Heart left ventricle (tissue), 16 donors: ENCODE results near the gene SHE. TPM values are rescaled to one million over a fixed set of nuclear protein-coding genes. Genes with fewer than 3 reads are reported as not detected.

Experiments used
- ATAC-seq, 4 donors: fragments of 200-7000 bp; cut with Tn5 transposase; one replicate each; pipeline ENCODE4 v1.9.1; 2020 to 2022; ENCODE audit warnings: moderate library complexity in 4 of 4, mild to moderate bottlenecking in 3 of 4, moderate number of reproducible peaks in 1 of 4
- DNase-seq, 5 donors: peaks; one replicate each; pipeline ENCODE4 v3.0.0-alpha.2; 2020
- H3K27ac ChIP-seq, 12 donors: fragments of 200-600 bp; sonication (generic) in 4 of 12; one replicate each; pipeline versions ENCODE4 v1.5.0 to v1.8.0; 2016 to 2022; ENCODE audit warnings: mild to moderate bottlenecking in 2 of 12
- H3K27me3 ChIP-seq, 9 donors: fragments of 200-600 bp; sonication (generic) in 2 of 9; one replicate each; pipeline versions ENCODE4 v1.5.1 to v1.8.0; 2016 to 2022; ENCODE audit warnings: mild to moderate bottlenecking in 3 of 9
- H3K36me3 ChIP-seq, 9 donors: fragments of 200-600 bp; sonication (generic) in 2 of 9; one replicate each; pipeline versions ENCODE4 v1.5.0 to v1.8.0; 2018 to 2022; ENCODE audit warnings: mild to moderate bottlenecking in 2 of 9
- H3K4me1 ChIP-seq, 12 donors: fragments of 200-600 bp; sonication (generic) in 4 of 12; one replicate each; pipeline versions ENCODE4 v1.5.0 to v1.8.0; 2016 to 2022; ENCODE audit warnings: mild to moderate bottlenecking in 3 of 12
- H3K4me3 ChIP-seq, 12 donors: fragments of 200-600 bp; sonication (generic) in 4 of 12; one replicate each; pipeline versions ENCODE4 v1.5.0 to v1.8.0; 2017 to 2022; ENCODE audit warnings: mild to moderate bottlenecking in 9 of 12, moderate library complexity in 4 of 12
- H3K9me3 ChIP-seq, 12 donors: fragments of 200-600 bp; sonication (generic) in 4 of 12; one replicate each; pipeline versions ENCODE4 v1.5.0 to v1.8.0; 2016 to 2022; ENCODE audit warnings: mild to moderate bottlenecking in 1 of 12
- CTCF ChIP-seq, 12 donors: fragments of 200-600 bp; sonication (generic) in 4 of 12; IDR thresholded peaks; one replicate each; pipeline versions ENCODE4 v1.5.0 to v1.8.0; 2018 to 2022; ENCODE audit warnings: antibody characterized with exemption in 12 of 12, mild to moderate bottlenecking in 5 of 12
- POLR2A ChIP-seq, 2 donors: fragments of 450-650 bp; IDR thresholded peaks; one replicate each; pipeline ENCODE4 v1.6.1; 2017; ENCODE audit warnings: antibody characterized with exemption in 2 of 2, mild to moderate bottlenecking in 2 of 2, moderate library complexity in 2 of 2
- WGBS, 4 donors: extraction: QIAGEN DNeasy Blood & Tissue Kit in 2 of 4; methylation state at CpG; one replicate each; pipeline versions ENCODE4 v1.1.5 to v1.1.7; 2013 to 2018; 5-methylcytosine and 5-hydroxymethylcytosine counted together
- intact Hi-C, 10 donors: fragments of 100-400 bp; cut with DNase I; formaldehyde crosslinking; loops; one replicate each; pipeline versions ENCODE4 v1.11.1 to v1.14.2; 2022
- polyA plus RNA-seq, 2 donors: library from polyadenylated mRNA; stranded (reverse); fragments of 200-250 nt; gene quantifications; one replicate each; pipeline ENCODE4 v1.2.3, GENCODE V29; 2013
- total RNA-seq, 9 donors: library from RNA; depleted of rRNA in 2 of 9; stranded (reverse); fragments of >200 nt in 2 of 9; fragmentation: NEBNext Ultra II Directional in 3 of 9; extraction: Animal tissue kit (Norgen Biotek cat#: 25700) in 3 of 9; gene quantifications; one replicate each; pipeline versions ENCODE4 v1.1.0 to v1.2.4, GENCODE V29; 2016 to 2023
- donor health status: ischemic (EF 13 %, LVEDD 7.1; RV severe dilation, severe dysfunction).
- donor health status: healthy with polysubstance abuse.
- donor health status: DM: no; HTN: yes; CAD: no.
- donor health status: DM: no; HTN: no; CAD: no.
- donor health status: ischemic (EF 25% LVEDD 6.9; RV normal size, moderate dysfunction).
- donor health status: ischemic (EF 25% LVEDD 5.7; RV mildly dilated, moderate dysfunction).
- donor health status: healthy.
- donor health status: DM: yes; HTN: yes; CAD: no.
- donor health status: ischemic (EF 35%, LVEDD 5.7; RV mildly dilated, moderate dysfunction).
- donor health status: nonischemic (EF 11% LVEDD 7.7; RV severe dilation, severe dysfunction).
- donor health status: DM: yes; HTN: yes; CAD: no.
- donor health status: PGD.
- donor health status: ischemic (EF 29% LVEDD 5.4; RV normal size, mild dysfunction).
- donor health status: nonischemic (EF 23%, LVEDD 6.1; RV moderate dilation, normal function).

Gene SHE
- total and polyA plus RNA-seq, 11 donors, result 10.1 to 19.4 (median 11.9) TPM

DNA sequence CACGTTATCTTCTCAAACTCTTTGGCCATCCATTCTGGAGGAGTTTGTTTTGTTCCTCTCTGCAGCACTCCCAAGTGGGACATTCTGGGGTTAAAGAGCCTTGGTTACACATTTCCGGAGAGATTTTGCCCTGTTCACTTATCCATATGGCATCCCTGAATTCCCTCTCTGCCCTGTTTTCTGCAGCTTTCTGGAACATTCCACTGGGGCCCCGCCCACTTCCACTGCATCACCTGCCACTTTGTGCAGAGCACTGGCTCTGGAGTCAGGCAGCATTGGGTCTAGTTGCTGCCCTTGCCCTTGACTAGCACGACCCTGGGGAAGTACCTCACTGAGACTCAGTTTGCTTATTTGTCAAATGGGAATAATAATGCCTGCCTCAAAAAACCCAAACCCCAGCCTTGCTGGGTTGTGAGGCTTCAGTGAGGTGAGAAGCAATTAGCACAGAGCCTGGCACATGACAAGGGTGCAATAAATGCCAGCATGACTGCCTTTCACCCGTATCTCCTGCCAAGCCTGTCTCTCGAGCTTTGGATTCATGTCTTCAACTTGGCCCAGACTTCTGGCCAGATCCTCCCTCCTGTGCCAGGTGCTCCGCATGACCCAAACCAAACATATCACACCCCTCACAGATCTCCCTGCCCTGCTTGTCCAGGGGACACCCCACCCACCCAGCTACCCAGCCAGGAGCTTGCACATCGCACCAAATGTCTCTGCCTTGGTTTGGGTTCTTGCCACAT is 58.8 kb downstream of the SHE start:
- peak overlapping the region in 1 of 12 donors; percentile 31 for H3K27ac ChIP-seq
- no peaks in the 10 kb centered on the region for H3K27me3 ChIP-seq
- peaks cover 0 to 37% (median 0%) of the 10 kb centered on the region in 12 donors for H3K4me1 ChIP-seq
- intact Hi-C loops, result loop anchor here in 2 of 10 donors (5.0 kb wide), 1 partner anchor 36 kb away; the partner anchor contains the start of gene IL6R (in 2 of the 2)
- no peak overlapping the region for H3K4me3 ChIP-seq
- 64 to 75% (median 73%) methylated on average over 8 of the region's 8 CpGs for WGBS, 4 donors
- H3K9me3 ChIP-seq, result no peaks in the 10 kb centered on the region
- peak in 1 of 5 donors; percentile 18 for DNase-seq
- no peak for TF ChIP-seq POLR2A (IDR thresholded peaks at IDR 0.05)
- TF ChIP-seq CTCF (IDR thresholded peaks at IDR 0.05), result no peak
- ATAC-seq, result no peak
- peaks cover 0 to 48% (median 9%) of the 10 kb centered on the region in 9 donors for H3K36me3 ChIP-seq

- Histone ChIP-seq H3K4me3 (no peak overlapping the region), H3K9me3 (no peaks in the 10 kb centered on the region), H3K36me3 (peaks cover 0 to 50% (median 7%) of the 10 kb centered on the region in 9 donors), H3K27me3 (no peaks in the 10 kb centered on the region), H3K27ac (peak overlapping the region in 1 of 12 donors; percentile 31), H3K4me1 (peaks cover 0 to 43% (median 0%) of the 10 kb centered on the region in 12 donors)
- TF ChIP-seq CTCF (IDR thresholded peaks at IDR 0.05) (peak; percentile 26 to 52 (median 34)), POLR2A (IDR thresholded peaks at IDR 0.05) (no peak)
- ATAC-seq (peak; percentile 35 to 57 (median 50)), DNase-seq (peak in 1 of 5 donors; percentile 21)
- WGBS, 4 donors, result 85 to 92% (median 88%) methylated on average over 13 of the region's 13 CpGs
- intact Hi-C loops, result loop anchor here in 2 of 10 donors (5.0 kb wide), 1 partner anchor 35 kb away; the partner anchor contains the start of gene IL6R (in 2 of the 2)
Measured at GRCh38 chr1:154442006-154442740, 60.0 kb downstream of the SHE start.

DNA sequence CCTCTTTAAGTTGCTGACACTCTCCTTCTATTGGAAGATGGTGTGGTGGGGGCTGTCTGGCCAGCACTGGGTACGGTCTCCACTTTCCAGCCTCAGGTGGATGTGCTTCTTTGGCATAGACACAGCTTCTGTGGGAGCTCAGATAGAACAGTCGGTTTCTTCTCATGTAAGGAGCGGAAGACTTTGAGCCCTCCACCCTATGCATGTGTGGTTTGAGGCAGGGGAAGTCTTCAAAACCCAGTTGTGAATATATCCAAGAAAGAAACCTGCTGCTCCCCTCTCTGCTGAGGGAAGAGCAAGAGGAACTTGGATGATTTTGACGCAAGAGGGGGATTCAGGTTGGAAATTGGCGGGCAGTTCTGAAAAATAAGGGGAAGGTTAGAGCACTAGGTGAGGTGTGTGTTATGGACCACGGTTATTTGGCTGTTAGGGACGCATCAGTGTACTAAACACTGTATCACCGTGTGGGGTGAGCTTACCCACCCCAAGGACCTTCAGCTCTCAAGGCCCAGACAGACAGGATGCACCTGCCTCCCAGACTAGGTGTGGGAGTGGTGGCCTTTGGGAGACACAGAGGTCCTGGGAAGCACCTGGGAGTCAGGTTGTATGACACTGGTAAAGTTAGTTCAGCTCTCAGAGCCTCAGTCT is 60.8 kb downstream of the SHE start:
- WGBS, 4 donors, result 85 to 89% (median 87%) methylated on average over 8 of the region's 8 CpGs

More for the DNA sequence above, 60.8 kb downstream of the SHE start:
- no peaks in the 10 kb centered on the region for H3K9me3 ChIP-seq
- H3K4me3 ChIP-seq, result no peak overlapping the region
- peaks cover 0 to 43% (median 0%) of the 10 kb centered on the region in 12 donors for H3K4me1 ChIP-seq
- ATAC-seq (no peak), DNase-seq (no peak)
- intact Hi-C loops, result loop anchor here in 2 of 10 donors (5.0 kb wide), 1 partner anchor 34 kb away; the partner anchor contains the start of gene IL6R (in 2 of the 2)
- H3K27me3 ChIP-seq, result no peaks in the 10 kb centered on the region
- peaks cover 0 to 54% (median 8%) of the 10 kb centered on the region in 9 donors for H3K36me3 ChIP-seq
- TF ChIP-seq POLR2A (IDR thresholded peaks at IDR 0.05) (no peak), CTCF (IDR thresholded peaks at IDR 0.05) (no peak)
- H3K27ac ChIP-seq, result peak overlapping the region in 1 of 12 donors; percentile 31
